ENCODE results near the gene REG3G.
"Not testable (repeated sequence)": the region's sequence is repeated elsewhere in the genome, so short reads cannot be mapped to it uniquely, and the experiment has no call there.

REG3G gene

GRCh38 chr2:79016342-79016741, 9.2 kb upstream of the REG3G start:
- H3K4me3 ChIP-seq (ENCODE audit: low read depth, low read length) = no peak overlapping the region
- H3K9me3 ChIP-seq (ENCODE audit: control insufficient read depth, insufficient read depth, low read depth, low read length) = no peaks in the 10 kb centered on the region
- peaks cover 4% of the 10 kb centered on the region; the same call in 1 of the 2 replicates for H3K4me1 ChIP-seq (ENCODE audit: control insufficient read depth, insufficient read depth, low read length)
- H3K27ac ChIP-seq (ENCODE audit: low read depth, low read length) = no peak overlapping the region
- no peaks in the 10 kb centered on the region for H3K36me3 ChIP-seq (ENCODE audit: control insufficient read depth, insufficient read depth, low read length)
- no peak overlapping the region for H3K9ac ChIP-seq (ENCODE audit: low read length)
- no peaks in the 10 kb centered on the region for H3K27me3 ChIP-seq (ENCODE audit: control insufficient read depth, insufficient read depth, low read length)

GRCh38 chr2:79026061-79026460, 559 bp downstream of the REG3G start:
- Histone ChIP-seq H3K9me3 (ENCODE audit: control insufficient read depth, insufficient read depth, low read depth, low read length) (no peaks in the 10 kb centered on the region), H3K27me3 (ENCODE audit: control insufficient read depth, insufficient read depth, low read length) (no peaks in the 10 kb centered on the region), H3K9ac (ENCODE audit: low read length) (no peak overlapping the region), H3K36me3 (ENCODE audit: control insufficient read depth, insufficient read depth, low read length) (no peaks in the 10 kb centered on the region), H3K4me1 (ENCODE audit: control insufficient read depth, insufficient read depth, low read length) (no peaks in the 10 kb centered on the region), H3K27ac (ENCODE audit: low read depth, low read length) (no peak overlapping the region), H3K4me3 (ENCODE audit: low read depth, low read length) (no peak overlapping the region)

- Histone ChIP-seq H3K4me1 (ENCODE audit: control insufficient read depth, insufficient read depth, low read length) (peaks cover 2% of the 10 kb centered on the region; the same call in 1 of the 2 replicates), H3K27me3 (ENCODE audit: control insufficient read depth, insufficient read depth, low read length) (no peaks in the 10 kb centered on the region), H3K27ac (ENCODE audit: low read depth, low read length) (no peak overlapping the region), H3K9me3 (ENCODE audit: control insufficient read depth, insufficient read depth, low read depth, low read length) (no peaks in the 10 kb centered on the region), H3K36me3 (ENCODE audit: control insufficient read depth, insufficient read depth, low read length) (no peaks in the 10 kb centered on the region), H3K4me3 (ENCODE audit: low read depth, low read length) (no peak overlapping the region), H3K9ac (ENCODE audit: low read length) (no peak overlapping the region)
Measured at GRCh38 chr2:79039944-79040343, 14.4 kb downstream of the REG3G start.

GRCh38 chr2:79041032-79041448, 15.5 kb downstream of the REG3G start:
- Histone ChIP-seq H3K27me3 (ENCODE audit: control insufficient read depth, insufficient read depth, low read length) (no peaks in the 10 kb centered on the region), H3K36me3 (ENCODE audit: control insufficient read depth, insufficient read depth, low read length) (no peaks in the 10 kb centered on the region), H3K4me1 (ENCODE audit: control insufficient read depth, insufficient read depth, low read length) (peaks cover 2% of the 10 kb centered on the region; the same call in 1 of the 2 replicates), H3K9me3 (ENCODE audit: control insufficient read depth, insufficient read depth, low read depth, low read length) (no peaks in the 10 kb centered on the region), H3K9ac (ENCODE audit: low read length) (no peak overlapping the region), H3K27ac (ENCODE audit: low read depth, low read length) (no peak overlapping the region), H3K4me3 (ENCODE audit: low read depth, low read length) (no peak overlapping the region)

GRCh38 chr2:79053486-79053885, 28.0 kb downstream of the REG3G start:
- not testable (repeated sequence) for H3K4me1 ChIP-seq (ENCODE audit: control insufficient read depth, insufficient read depth, low read length); H3K27ac ChIP-seq (ENCODE audit: low read depth, low read length); H3K4me3 ChIP-seq (ENCODE audit: low read depth, low read length); H3K9ac ChIP-seq (ENCODE audit: low read length); H3K9me3 ChIP-seq (ENCODE audit: control insufficient read depth, insufficient read depth, low read depth, low read length); H3K36me3 ChIP-seq (ENCODE audit: control insufficient read depth, insufficient read depth, low read length); H3K27me3 ChIP-seq (ENCODE audit: control insufficient read depth, insufficient read depth, low read length)

GRCh38 chr2:79054769-79055168, 29.3 kb downstream of the REG3G start:
- H3K4me1 ChIP-seq (ENCODE audit: control insufficient read depth, insufficient read depth, low read length); H3K27me3 ChIP-seq (ENCODE audit: control insufficient read depth, insufficient read depth, low read length); H3K9ac ChIP-seq (ENCODE audit: low read length); H3K9me3 ChIP-seq (ENCODE audit: control insufficient read depth, insufficient read depth, low read depth, low read length); H3K4me3 ChIP-seq (ENCODE audit: low read depth, low read length); H3K27ac ChIP-seq (ENCODE audit: low read depth, low read length); H3K36me3 ChIP-seq (ENCODE audit: control insufficient read depth, insufficient read depth, low read length): not testable (repeated sequence)

GRCh38 chr2:79065201-79065600, 39.7 kb downstream of the REG3G start:
- H3K9ac ChIP-seq (ENCODE audit: low read length) = no peak overlapping the region
- H3K4me1 ChIP-seq (ENCODE audit: control insufficient read depth, insufficient read depth, low read length) = no peaks in the 10 kb centered on the region

GRCh38 chr2:79071078-79071477, 45.6 kb downstream of the REG3G start:
- H3K36me3 ChIP-seq (ENCODE audit: control insufficient read depth, insufficient read depth, low read length) = no peaks in the 10 kb centered on the region
- no peak overlapping the region for H3K9ac ChIP-seq (ENCODE audit: low read length)
- H3K27ac ChIP-seq (ENCODE audit: low read depth, low read length) = no peak overlapping the region
- no peaks in the 10 kb centered on the region for H3K9me3 ChIP-seq (ENCODE audit: control insufficient read depth, insufficient read depth, low read depth, low read length)
- no peak overlapping the region for H3K4me3 ChIP-seq (ENCODE audit: low read depth, low read length)
- no peaks in the 10 kb centered on the region for H3K27me3 ChIP-seq (ENCODE audit: control insufficient read depth, insufficient read depth, low read length)
- H3K4me1 ChIP-seq (ENCODE audit: control insufficient read depth, insufficient read depth, low read length) = no peaks in the 10 kb centered on the region

More at GRCh38 chr2:79065201-79065600, 39.7 kb downstream of the REG3G start:
- no peaks in the 10 kb centered on the region for H3K27me3 ChIP-seq (ENCODE audit: control insufficient read depth, insufficient read depth, low read length)
- H3K27ac ChIP-seq (ENCODE audit: low read depth, low read length) = no peak overlapping the region
- no peaks in the 10 kb centered on the region for H3K36me3 ChIP-seq (ENCODE audit: control insufficient read depth, insufficient read depth, low read length)
- no peaks in the 10 kb centered on the region for H3K9me3 ChIP-seq (ENCODE audit: control insufficient read depth, insufficient read depth, low read depth, low read length)
- H3K4me3 ChIP-seq (ENCODE audit: low read depth, low read length) = no peak overlapping the region

Measured in HUES6 (cell line).